ENCODE data around the gene ITPK1.

ITPK1 gene

GRCh38 chr14:93067088-93067487 lies 48.6 kb downstream of the ITPK1 start:
- ATAC-seq = no peak
- TF ChIP-seq ZC3H10 (CRISPR knock-in tag; IDR thresholded peaks at IDR 0.05) (no peak), TSHZ2 (CRISPR knock-in tag; IDR thresholded peaks at IDR 0.05) (no peak), SNAI2 (CRISPR knock-in tag; IDR thresholded peaks at IDR 0.05) (no peak), ZFP30 (CRISPR knock-in tag; IDR thresholded peaks at IDR 0.05) (no peak), BACH2 (CRISPR knock-in tag; IDR thresholded peaks at IDR 0.05; ENCODE audit: borderline replicate concordance) (no peak), TOX (CRISPR knock-in tag; IDR thresholded peaks at IDR 0.05; ENCODE audit: borderline replicate concordance) (no peak), GLIS3 (CRISPR knock-in tag; IDR thresholded peaks at IDR 0.05) (no peak)
- TF ChIP-seq, protein P1, sequence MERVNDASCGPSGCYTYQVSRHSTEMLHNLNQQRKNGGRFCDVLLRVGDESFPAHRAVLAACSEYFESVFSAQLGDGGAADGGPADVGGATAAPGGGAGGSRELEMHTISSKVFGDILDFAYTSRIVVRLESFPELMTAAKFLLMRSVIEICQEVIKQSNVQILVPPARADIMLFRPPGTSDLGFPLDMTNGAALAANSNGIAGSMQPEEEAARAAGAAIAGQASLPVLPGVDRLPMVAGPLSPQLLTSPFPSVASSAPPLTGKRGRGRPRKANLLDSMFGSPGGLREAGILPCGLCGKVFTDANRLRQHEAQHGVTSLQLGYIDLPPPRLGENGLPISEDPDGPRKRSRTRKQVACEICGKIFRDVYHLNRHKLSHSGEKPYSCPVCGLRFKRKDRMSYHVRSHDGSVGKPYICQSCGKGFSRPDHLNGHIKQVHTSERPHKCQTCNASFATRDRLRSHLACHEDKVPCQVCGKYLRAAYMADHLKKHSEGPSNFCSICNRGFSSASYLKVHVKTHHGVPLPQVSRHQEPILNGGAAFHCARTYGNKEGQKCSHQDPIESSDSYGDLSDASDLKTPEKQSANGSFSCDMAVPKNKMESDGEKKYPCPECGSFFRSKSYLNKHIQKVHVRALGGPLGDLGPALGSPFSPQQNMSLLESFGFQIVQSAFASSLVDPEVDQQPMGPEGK (CRISPR knock-in tag; IDR thresholded peaks at IDR 0.05; ENCODE audit: borderline replicate concordance) = no peak
- TF ChIP-seq, protein P2, sequence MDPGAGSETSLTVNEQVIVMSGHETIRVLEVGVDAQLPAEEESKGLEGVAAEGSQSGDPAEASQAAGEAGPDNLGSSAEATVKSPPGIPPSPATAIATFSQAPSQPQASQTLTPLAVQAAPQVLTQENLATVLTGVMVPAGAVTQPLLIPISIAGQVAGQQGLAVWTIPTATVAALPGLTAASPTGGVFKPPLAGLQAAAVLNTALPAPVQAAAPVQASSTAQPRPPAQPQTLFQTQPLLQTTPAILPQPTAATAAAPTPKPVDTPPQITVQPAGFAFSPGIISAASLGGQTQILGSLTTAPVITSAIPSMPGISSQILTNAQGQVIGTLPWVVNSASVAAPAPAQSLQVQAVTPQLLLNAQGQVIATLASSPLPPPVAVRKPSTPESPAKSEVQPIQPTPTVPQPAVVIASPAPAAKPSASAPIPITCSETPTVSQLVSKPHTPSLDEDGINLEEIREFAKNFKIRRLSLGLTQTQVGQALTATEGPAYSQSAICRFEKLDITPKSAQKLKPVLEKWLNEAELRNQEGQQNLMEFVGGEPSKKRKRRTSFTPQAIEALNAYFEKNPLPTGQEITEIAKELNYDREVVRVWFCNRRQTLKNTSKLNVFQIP (CRISPR knock-in tag; IDR thresholded peaks at IDR 0.05; ENCODE audit: borderline replicate concordance, low read depth) = no peak

GRCh38 chr14:93065272-93065730 lies 50.4 kb downstream of the ITPK1 start:
- TF ChIP-seq OSR1 (CRISPR knock-in tag; IDR thresholded peaks at IDR 0.05) = no peak
- no peak for TF ChIP-seq ESRRG (CRISPR knock-in tag; IDR thresholded peaks at IDR 0.05)
- no peak for TF ChIP-seq PPARA (CRISPR knock-in tag; IDR thresholded peaks at IDR 0.05; ENCODE audit: borderline replicate concordance)
- TF ChIP-seq ZFP30 (CRISPR knock-in tag; IDR thresholded peaks at IDR 0.05) = no peak
- TF ChIP-seq, protein P1 (CRISPR knock-in tag; IDR thresholded peaks at IDR 0.05; ENCODE audit: borderline replicate concordance) = no peak
- no peak for TF ChIP-seq BACH2 (CRISPR knock-in tag; IDR thresholded peaks at IDR 0.05; ENCODE audit: borderline replicate concordance)
- TF ChIP-seq ARNTL (CRISPR knock-in tag; IDR thresholded peaks at IDR 0.05; ENCODE audit: borderline replicate concordance, low read depth) = no peak
- ATAC-seq = no peak

DNA sequence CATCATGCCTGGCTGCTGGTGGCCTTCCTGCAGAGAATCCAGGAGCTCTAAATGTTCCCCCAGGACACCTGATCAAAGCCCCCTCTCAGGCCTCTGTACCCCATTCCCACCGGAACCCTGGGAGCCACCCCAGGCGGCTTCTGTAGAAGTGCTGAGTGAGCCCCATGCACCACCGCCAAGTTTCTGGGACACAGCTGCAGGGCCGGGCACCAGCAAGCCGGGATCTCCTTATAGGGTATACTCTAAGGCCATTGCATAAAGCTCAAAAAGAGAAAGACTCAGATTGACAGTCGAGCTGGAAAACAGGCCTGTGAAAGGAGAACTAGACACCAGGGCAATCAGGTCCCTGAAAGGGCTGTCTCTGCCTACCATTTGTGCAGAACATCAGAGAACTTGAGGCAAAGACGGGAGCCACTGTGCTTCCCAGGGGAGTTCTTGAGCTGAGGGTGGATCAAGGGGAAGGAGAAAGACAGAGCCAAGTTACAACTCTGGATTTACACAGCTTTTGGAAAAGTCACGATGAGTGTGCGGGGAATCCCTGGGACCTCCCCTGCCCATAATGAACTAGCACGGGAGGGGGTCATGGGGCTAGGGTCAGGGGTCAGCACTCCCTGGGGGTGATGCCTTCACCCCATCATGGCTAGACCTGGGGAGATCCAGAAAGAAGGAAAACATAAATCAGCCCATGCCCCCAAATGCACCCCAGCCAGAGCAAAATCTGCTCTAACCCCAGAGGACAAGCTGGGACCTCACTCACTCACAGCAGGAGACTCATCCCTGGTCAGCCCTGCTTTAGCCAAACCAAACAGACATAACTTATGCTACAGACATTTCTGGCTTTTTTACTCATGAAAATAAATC lies 51.1 kb downstream of the ITPK1 start:
- TF ChIP-seq CSDC2 (CRISPR knock-in tag; IDR thresholded peaks at IDR 0.05) = no peak

DNA sequence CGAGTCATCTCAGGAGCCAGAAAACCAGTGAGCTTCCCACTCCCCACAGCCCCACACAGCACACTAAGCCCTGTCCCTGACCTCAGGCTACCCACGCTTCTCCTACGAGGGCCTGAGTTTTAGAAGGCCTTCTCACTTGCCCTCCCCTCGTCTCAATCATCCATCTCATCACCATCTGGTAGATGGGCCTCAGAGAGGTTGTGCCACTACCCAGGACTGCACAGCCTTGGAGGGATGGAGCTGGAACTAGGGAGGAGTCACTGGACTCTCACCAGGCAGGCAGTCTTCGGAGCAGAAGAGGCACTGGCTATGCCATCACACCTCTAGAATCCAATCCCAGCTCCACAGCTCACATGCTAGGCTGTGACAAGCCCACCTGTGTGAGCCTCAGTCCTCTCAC lies 52.3 kb downstream of the ITPK1 start:
- no peak for ATAC-seq
- TF ChIP-seq, protein P2 (CRISPR knock-in tag; IDR thresholded peaks at IDR 0.05; ENCODE audit: borderline replicate concordance, low read depth) = no peak
- TF ChIP-seq PPARA (CRISPR knock-in tag; IDR thresholded peaks at IDR 0.05; ENCODE audit: borderline replicate concordance) (no peak), CREB5 (CRISPR knock-in tag; IDR thresholded peaks at IDR 0.05; ENCODE audit: low read depth) (no peak), ARNTL (CRISPR knock-in tag; IDR thresholded peaks at IDR 0.05; ENCODE audit: borderline replicate concordance, low read depth) (no peak), ESRRG (CRISPR knock-in tag; IDR thresholded peaks at IDR 0.05) (no peak), ZFP3 (CRISPR knock-in tag; IDR thresholded peaks at IDR 0.05) (no peak), TOX (CRISPR knock-in tag; IDR thresholded peaks at IDR 0.05; ENCODE audit: borderline replicate concordance) (no peak), OSR1 (CRISPR knock-in tag; IDR thresholded peaks at IDR 0.05) (no peak), CSDC2 (CRISPR knock-in tag; IDR thresholded peaks at IDR 0.05) (no peak), ZFP30 (CRISPR knock-in tag; IDR thresholded peaks at IDR 0.05) (no peak), TSHZ2 (CRISPR knock-in tag; IDR thresholded peaks at IDR 0.05) (no peak), ZNF70 (CRISPR knock-in tag; IDR thresholded peaks at IDR 0.05) (no peak)

More for the DNA sequence above, 51.1 kb downstream of the ITPK1 start:
- ATAC-seq = no peak
